Activated B cell treated with CpG ODN at 0.5 μM for 24 hours (primary cell): Measurements from ENCODE around the gene RBM20. TPM values are rescaled to one million over a fixed set of nuclear protein-coding genes. Genes with fewer than 3 reads are reported as not detected.
A peak's percentile ranks its signal among the peaks of the same experiment; 100 is the strongest.

Source experiments
- ATAC-seq: fragments of 200-7000 bp; cut with Tn5 transposase; one replicate; pipeline ENCODE4 v1.10.0; 2021; ENCODE audit warnings: low read depth, mild to moderate bottlenecking, moderate library complexity
- CTCF ChIA-PET: fragments of 350-600 bp; sonication (Branson Sonifier 250); formaldehyde crosslinking; loops from one replicate; lab custom pipeline; 2021; ENCODE audit warnings: antibody characterized with exemption; lab: Charles Lee
- POLR2A ChIA-PET: fragments of 350-600 bp; sonication (Branson Sonifier 250); formaldehyde crosslinking; loops from one replicate; lab custom pipeline; 2021; ENCODE audit warnings: antibody characterized with exemption; lab: Charles Lee
- DNase-seq: peaks from one replicate; pipeline ENCODE4 v3.0.0; 2022
- H3K27ac Mint-ChIP-seq: one replicate; pipeline ENCODE4 v1.8.0; 2020; ENCODE audit warnings: mixed read lengths
- H3K27me3 Mint-ChIP-seq: one replicate; pipeline ENCODE4 v1.8.0; 2021; ENCODE audit warnings: mixed read lengths
- H3K36me3 Mint-ChIP-seq: one replicate; pipeline ENCODE4 v1.8.0; 2021; ENCODE audit warnings: low read depth, mixed read lengths
- H3K4me1 Mint-ChIP-seq: one replicate; pipeline ENCODE4 v1.8.0; 2021; ENCODE audit warnings: mixed read lengths
- H3K4me3 Mint-ChIP-seq: one replicate; pipeline ENCODE4 v1.8.0; 2020; ENCODE audit warnings: mild to moderate bottlenecking, mixed read lengths
- H3K9me3 Mint-ChIP-seq: one replicate; pipeline ENCODE4 v1.8.0; 2020; ENCODE audit warnings: mixed read lengths
- CTCF ChIP-seq: fragments of 200-600 bp; IDR thresholded peaks from one replicate; pipeline ENCODE4 v1.8.0; 2022; ENCODE audit warnings: antibody characterized with exemption, mild to moderate bottlenecking
- intact Hi-C: fragments of 100-400 bp; cut with micrococcal nuclease; formaldehyde crosslinking; loops from one replicate; pipeline ENCODE4 v1.15.1; 2024
- total RNA-seq: library from RNA; stranded (reverse); gene quantifications from 2 replicates; pipeline ENCODE4 v1.2.3, GENCODE V29; 2022

RBM20 gene
- total RNA-seq, 1 donor from 2014 or later, result 0.02 TPM

GRCh38 chr10:110612629-110613028 is 31.5 kb upstream of the RBM20 start:
- DNase-seq (no peak), ATAC-seq (no peak)
- CTCF ChIA-PET, result interaction anchor here (1.1 to 2.8 kb wide), 3 partner anchors 59 to 68 kb away, joined by 3 to 14 read pairs (median 8); no protein-coding TSS in a partner anchor
- H3K4me3 Mint-ChIP-seq, result no peak overlapping the region
- intact Hi-C loops, result loop anchor here (5.0 to 10.0 kb wide), 3 partner anchors 110 to 392 kb away; no protein-coding TSS in a partner anchor
- H3K9me3 Mint-ChIP-seq, result no peaks in the 10 kb centered on the region
- no peak overlapping the region for H3K27ac Mint-ChIP-seq
- no peaks in the 10 kb centered on the region for H3K27me3 Mint-ChIP-seq
- POLR2A ChIA-PET, result no interaction called here
- TF ChIP-seq CTCF, result no peak
- no peaks in the 10 kb centered on the region for H3K36me3 Mint-ChIP-seq
- H3K4me1 Mint-ChIP-seq, result peaks cover 30% of the 10 kb centered on the region

DNA sequence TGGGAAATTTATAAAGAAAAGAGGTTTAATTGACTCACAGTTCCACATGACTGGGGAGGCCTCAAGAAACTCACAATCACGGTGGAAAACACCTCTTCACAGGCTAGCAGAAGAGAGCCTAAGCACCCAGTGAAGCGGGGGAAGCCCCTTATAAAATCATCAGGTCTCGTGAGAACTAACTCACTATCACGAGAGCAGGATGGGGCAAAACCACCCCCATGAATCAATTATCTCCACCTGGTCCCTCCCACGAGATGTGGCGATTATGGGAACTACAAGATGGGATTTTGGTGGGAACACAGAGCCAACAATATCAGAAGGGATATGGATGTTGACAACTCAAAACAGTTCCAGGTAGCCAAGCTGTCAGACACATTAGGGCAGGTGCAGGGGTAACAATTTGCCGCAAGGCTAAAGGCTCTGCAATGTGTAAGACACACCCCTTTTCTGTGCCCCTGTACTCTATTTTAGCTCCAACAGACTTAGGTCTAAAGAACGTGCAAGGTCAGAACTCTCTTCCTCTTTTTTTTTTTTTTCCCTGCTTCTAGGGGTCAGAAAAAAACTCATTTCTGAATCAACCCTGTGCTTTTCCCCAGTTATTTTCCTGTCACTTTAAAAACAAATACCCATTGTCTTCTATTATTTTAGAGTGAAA is 30.7 kb upstream of the RBM20 start:
- Mint-ChIP-seq H3K4me3 (peak overlapping the region; percentile 59), H3K27me3 (no peaks in the 10 kb centered on the region), H3K9me3 (no peaks in the 10 kb centered on the region), H3K27ac (peak overlapping the region; percentile 4), H3K4me1 (peaks cover 30% of the 10 kb centered on the region), H3K36me3 (no peaks in the 10 kb centered on the region)
- intact Hi-C loops, result loop anchor here (5.0 to 10.0 kb wide), 3 partner anchors 109 to 391 kb away; no protein-coding TSS in a partner anchor
- ChIA-PET POLR2A (interaction anchor here (0.7 kb wide), 3 partner anchors 54 to 259 kb away, joined by 4 to 7 read pairs (median 5); no protein-coding TSS in a partner anchor), CTCF (interaction anchor here (1.1 to 2.4 kb wide), 2 partner anchors 58 to 59 kb away, joined by 3 to 8 read pairs; no protein-coding TSS in a partner anchor)
- TF ChIP-seq CTCF, result no peak
- DNase-seq (no peak), ATAC-seq (peak; percentile 73)

- Mint-ChIP-seq H3K4me1 (peaks cover 30% of the 10 kb centered on the region), H3K9me3 (no peaks in the 10 kb centered on the region), H3K27ac (peak overlapping the region; percentile 21), H3K36me3 (no peaks in the 10 kb centered on the region), H3K4me3 (no peak overlapping the region), H3K27me3 (no peaks in the 10 kb centered on the region)
- CTCF ChIA-PET, result interaction anchor here (2.4 kb wide), 1 partner anchor 58 kb away, joined by 8 read pairs; no protein-coding TSS in a partner anchor
- DNase-seq (no peak), ATAC-seq (peak; percentile 29)
- POLR2A ChIA-PET, result interaction anchor here (0.7 kb wide), 1 partner anchor 53 kb away, joined by 5 read pairs; no protein-coding TSS in a partner anchor
- TF ChIP-seq CTCF, result no peak
- intact Hi-C loops, result loop anchor here (5.0 to 10.0 kb wide), 3 partner anchors 108 to 391 kb away; no protein-coding TSS in a partner anchor
Observed at GRCh38 chr10:110613996-110614495, 30.1 kb upstream of the RBM20 start.

- Mint-ChIP-seq H3K9me3 (no peaks in the 10 kb centered on the region), H3K4me3 (no peak overlapping the region), H3K36me3 (no peaks in the 10 kb centered on the region), H3K4me1 (peaks cover 30% of the 10 kb centered on the region), H3K27ac (no peak overlapping the region), H3K27me3 (no peaks in the 10 kb centered on the region)
- ChIA-PET CTCF (no interaction called here), POLR2A (no interaction called here)
- no peak for TF ChIP-seq CTCF
- intact Hi-C loops, result loop anchor here (10.0 kb wide), 1 partner anchor 390 kb away; no protein-coding TSS in a partner anchor
- DNase-seq (no peak), ATAC-seq (no peak)
Observed at GRCh38 chr10:110615057-110615747, 28.9 kb upstream of the RBM20 start.
